ENCODE data around the gene GLIPR2. TPM values are rescaled to one million over a fixed set of nuclear protein-coding genes. Genes with fewer than 3 reads are reported as not detected.

GLIPR2 gene
- total and polyA plus RNA-seq, 2 of the 4 experiments (the other 2 are of a cell fraction) = 35.8 to 43.3 TPM

DNA sequence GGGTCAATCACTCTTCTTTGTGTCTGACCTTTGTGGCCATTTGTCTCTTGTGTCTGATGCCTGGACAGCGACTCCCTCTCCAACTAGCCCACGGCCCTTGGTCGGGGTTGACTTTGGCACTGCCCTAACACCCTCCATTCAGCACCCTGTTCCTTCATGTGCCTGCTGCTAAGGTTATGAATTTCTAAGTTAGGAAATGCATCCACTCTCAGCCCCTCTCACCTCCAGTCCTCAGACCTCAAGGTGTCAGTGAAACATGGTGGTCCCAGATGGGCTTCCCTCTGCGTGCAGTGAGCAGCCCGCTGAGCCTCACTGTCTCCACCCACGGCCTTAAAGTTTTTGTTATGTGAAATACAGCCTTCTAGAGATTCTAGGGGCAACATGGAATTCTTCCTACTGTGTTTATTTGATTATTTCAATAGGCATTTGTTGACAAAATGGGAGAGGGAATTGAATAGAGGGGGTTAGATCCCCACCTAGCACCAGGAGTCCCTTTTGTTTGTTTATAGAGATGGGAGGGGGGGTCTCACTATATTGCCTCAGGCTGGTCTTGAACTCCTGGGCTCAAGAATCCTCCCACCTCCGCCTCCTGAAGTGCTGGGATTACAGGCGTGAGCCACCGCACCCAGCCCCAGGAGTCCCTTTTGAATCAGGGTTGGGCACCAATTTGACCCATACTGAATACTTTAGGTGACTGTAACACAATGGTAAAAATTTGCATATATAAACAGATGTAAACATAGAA lies 1.6 kb upstream of the GLIPR2 start (continued):
- TF ChIP-seq MAFK (IDR thresholded peaks at IDR 0.05; ENCODE audit: low read depth, low read length) = no peak

DNA sequence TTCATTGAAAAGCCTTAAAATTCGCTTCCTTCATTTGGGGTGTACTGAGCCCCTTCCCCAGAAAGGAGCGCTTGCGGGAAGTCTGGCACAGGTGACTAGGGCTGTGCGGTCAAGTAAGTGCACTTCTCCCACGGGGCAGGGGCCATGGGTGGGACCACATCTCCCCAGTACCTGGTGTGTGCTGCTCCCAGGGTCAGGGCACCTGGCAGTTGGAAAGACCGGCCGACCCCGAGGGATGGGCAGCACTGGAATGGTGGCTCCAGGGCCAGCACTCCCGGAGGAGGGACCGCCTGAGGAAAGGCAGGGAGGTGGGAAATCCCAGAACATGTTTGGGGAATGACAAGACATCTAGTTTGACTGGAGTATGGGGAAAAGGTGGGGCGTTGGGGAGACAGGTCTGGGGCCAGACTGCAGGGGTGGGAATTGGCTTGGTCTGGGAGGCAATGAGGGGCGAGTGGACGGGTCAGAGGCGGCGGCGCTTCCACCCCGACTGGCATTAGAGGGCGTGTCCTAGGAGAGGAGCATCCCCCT lies 727 bp upstream of the GLIPR2 start:
- ChIA-PET POLR2A (ENCODE audit: unreplicated experiment) (no interaction called here), CTCF (no interaction called here)
- in situ Hi-C loops (cut with MboI; ENCODE audit: low sequenced_read_pairs) (no loop called here), intact Hi-C loops (cut with micrococcal nuclease) (loop anchor here (2.0 kb wide), 2 partner anchors 27 to 55 kb away; partner anchors contain the start of gene CLTA), dilution Hi-C loops (cut with HindIII; ENCODE audit: low sequenced_read_pairs, unreplicated experiment) (no loop called here)
- no TSS peak for BruUV-seq (replicated peaks)
- H4K8ac ChIP-seq (ENCODE audit: low read depth in 2 of 2, low read length in 2 of 2) = peak overlapping the region in 1 of 2 experiments; percentile 61; a peak in 1 of 4 replicates
- H2BK120ac ChIP-seq (ENCODE audit: low read depth, low read length) = peak overlapping the region; percentile 68
- no peak for DNase-seq
- WGBS, 2 experiments (ENCODE audit: extremely low coverage in 2 of 2, insufficient read length in 1 of 2) = 8% methylated on average over 7 of the region's 18 CpGs; no CpG with 5 or more reads in 1 of the 2 experiments
- H3K9me3 ChIP-seq (ENCODE audit: control insufficient read depth, insufficient read depth, low read length) = no peaks in the 10 kb centered on the region
- peak overlapping the region; percentile 85 for H3K4ac ChIP-seq (ENCODE audit: low read depth, low read length)
- peak overlapping the region; percentile 49; the same call in 1 of the 3 replicates for H2BK15ac ChIP-seq (ENCODE audit: low read depth, low read length)
- TF ChIP-seq CEBPB (IDR thresholded peaks at IDR 0.05; ENCODE audit: low read depth, low read length) (no peak), BHLHE40 (IDR thresholded peaks at IDR 0.05; ENCODE audit: low read depth, low read length) (no peak), NFE2L2 (IDR thresholded peaks at IDR 0.05; ENCODE audit: low read depth, low read length) (no peak), CTCF (conservative IDR thresholded peaks at IDR 0.05; ENCODE audit: low read depth, low read length) (no peak), FOS (IDR thresholded peaks at IDR 0.05; ENCODE audit: low read depth, low read length) (no peak), POLR2A (IDR thresholded peaks at IDR 0.05; ENCODE audit: low read depth, low read length) (no peak), CHD1 (IDR thresholded peaks at IDR 0.05; ENCODE audit: low read depth, low read length) (no peak), ELK1 (IDR thresholded peaks at IDR 0.05; ENCODE audit: borderline replicate concordance, low read depth, low read length) (no peak), USF2 (IDR thresholded peaks at IDR 0.05; ENCODE audit: low read depth, low read length) (no peak)
- no peak overlapping the region for H3K18ac ChIP-seq (ENCODE audit: low read depth, low read length)
- H4K91ac ChIP-seq (ENCODE audit: insufficient read depth, low read depth, low read length) = peak overlapping the region; percentile 21; the same call in 1 of the 2 replicates
- peaks cover 17% of the 10 kb centered on the region for H3K4me1 ChIP-seq (ENCODE audit: control insufficient read depth, insufficient read depth, low read length)
- peak overlapping the region; percentile 60 for H2AK9ac ChIP-seq (replicated peaks; ENCODE audit: low read depth, low read length, poor library complexity)
- H3K9me1 ChIP-seq (ENCODE audit: insufficient read depth, low read length) = peaks cover 15% of the 10 kb centered on the region
- H3K36me3 ChIP-seq (ENCODE audit: control insufficient read depth, insufficient read depth, low read length) = peaks cover 3% of the 10 kb centered on the region; the same call in 1 of the 2 replicates
- no peak overlapping the region for H3K56ac ChIP-seq (ENCODE audit: extremely low read depth, insufficient read depth, low read length)
- no peak overlapping the region; the same call in 1 of the 2 replicates for H3K27ac ChIP-seq (ENCODE audit: insufficient read depth, low read length)
- peak overlapping the region; percentile 81 for H3K4me2 ChIP-seq (ENCODE audit: low read depth, low read length)
- H3K23ac ChIP-seq (ENCODE audit: low read depth, low read length) = peak overlapping the region; percentile 71; the same call in 1 of the 2 replicates
- H2BK5ac ChIP-seq (ENCODE audit: low read depth, low read length, poor library complexity, severe bottlenecking) = no peak overlapping the region
- H2BK20ac ChIP-seq (ENCODE audit: low read depth, low read length) = 0 out of 2 replicates have a peak overlapping the region, but pooled peaks have one; percentile 5
- H3K79me1 ChIP-seq (ENCODE audit: low read depth in 1 of 2, low read length in 2 of 2) = peaks cover 29 to 39% of the 10 kb centered on the region in 2 experiments
- peaks cover 31% of the 10 kb centered on the region for H4K20me1 ChIP-seq (ENCODE audit: insufficient read depth, low read length)
- 0 out of 2 replicates have a peak overlapping the region, but pooled peaks have one; percentile 10 for H4K5ac ChIP-seq (ENCODE audit: low read depth, low read length)
- ATAC-seq (ENCODE audit: low read depth) = no peak
- peak overlapping the region; percentile 78 for H3K4me3 ChIP-seq (ENCODE audit: insufficient read depth, low read depth, low read length)
- H2AK5ac ChIP-seq (ENCODE audit: low read depth, low read length) = peak overlapping the region; percentile 66
- peak overlapping the region; percentile 95 for H2AFZ ChIP-seq (replicated peaks; ENCODE audit: low read length, poor library complexity)
- 0 out of 2 replicates have a peak overlapping the region, but pooled peaks have one; percentile 6 for H3K14ac ChIP-seq (replicated peaks; ENCODE audit: low read depth, low read length)
- no peaks in the 10 kb centered on the region for H3K27me3 ChIP-seq (ENCODE audit: control insufficient read depth, insufficient read depth, low read length)
- H3K9ac ChIP-seq (ENCODE audit: low read depth, low read length) = peak overlapping the region; percentile 52
